CD8-positive, alpha-beta memory T cell (primary cell): Measurements from ENCODE around the gene KRTAP12-2. TPM values are rescaled to one million over a fixed set of nuclear protein-coding genes. Genes with fewer than 3 reads are reported as not detected.
"Not testable (repeated sequence)": the region's sequence is repeated elsewhere in the genome, so short reads cannot be mapped to it uniquely, and the experiment has no call there.

Experiments
- CTCF ChIA-PET: fragments of 350-600 bp; sonication (Branson Sonifier 250); formaldehyde crosslinking; loops from one replicate; lab custom pipeline; 2021; ENCODE audit warnings: antibody characterized with exemption; lab: Charles Lee
- POLR2A ChIA-PET: fragments of 350-600 bp; sonication (Branson Sonifier 250); formaldehyde crosslinking; loops from one replicate; lab custom pipeline; 2021; ENCODE audit warnings: antibody characterized with exemption; lab: Charles Lee
- DNase-seq, 5 donors: peaks; one replicate each; pipeline versions ENCODE4 v3.0.0 to v3.0.0-alpha.2; 2020 to 2022; ENCODE audit warnings: mixed read lengths in 1 of 5
- H3K27ac ChIP-seq: one replicate; pipeline ENCODE4 v1.7.0; 2013; ENCODE audit warnings: low read depth, mild to moderate bottlenecking, low read length, moderate library complexity
- H3K27me3 ChIP-seq: 2 replicates; pipeline ENCODE4 v1.7.0; 2013; ENCODE audit warnings: low read length, mild to moderate bottlenecking; ENCODE audit not compliant: insufficient read depth, poor library complexity, severe bottlenecking
- H3K36me3 ChIP-seq: 2 replicates; pipeline ENCODE4 v1.7.0; 2013; ENCODE audit warnings: mild to moderate bottlenecking, low read length, moderate library complexity; ENCODE audit not compliant: insufficient read depth
- H3K4me1 ChIP-seq: 2 replicates; pipeline ENCODE4 v1.7.0; 2013; ENCODE audit warnings: mild to moderate bottlenecking, low read length, moderate library complexity; ENCODE audit not compliant: insufficient read depth
- H3K4me3 ChIP-seq: 2 replicates; pipeline ENCODE4 v1.7.0; 2013; ENCODE audit warnings: mild to moderate bottlenecking, low read length
- H3K9me3 ChIP-seq: 2 replicates; pipeline ENCODE4 v1.7.0; 2013; ENCODE audit warnings: mild to moderate bottlenecking, low read length
- H3K27ac Mint-ChIP-seq, 8 donors: one replicate each; pipeline ENCODE4 v1.8.0; 2020 to 2021; ENCODE audit warnings: mixed read lengths in 8 of 8, mild to moderate bottlenecking in 6 of 8, inconsistent platforms in 3 of 8, moderate library complexity in 3 of 8
- H3K27me3 Mint-ChIP-seq, 2 donors: one replicate each; pipeline ENCODE4 v1.8.0; 2020 to 2021; ENCODE audit warnings: mixed read lengths in 2 of 2, mild to moderate bottlenecking in 1 of 2, moderate library complexity in 1 of 2
- H3K36me3 Mint-ChIP-seq, 3 donors: one replicate each; pipeline ENCODE4 v1.8.0; 2020 to 2021; ENCODE audit warnings: mixed read lengths in 3 of 3, inconsistent platforms in 1 of 3, mild to moderate bottlenecking in 1 of 3
- H3K4me1 Mint-ChIP-seq, 3 donors: one replicate each; pipeline ENCODE4 v1.8.0; 2020 to 2021; ENCODE audit warnings: mixed read lengths in 3 of 3, inconsistent platforms in 1 of 3, mild to moderate bottlenecking in 1 of 3
- H3K4me3 Mint-ChIP-seq, 7 donors: one replicate each; pipeline ENCODE4 v1.8.0; 2020 to 2021; ENCODE audit warnings: mixed read lengths in 7 of 7, mild to moderate bottlenecking in 6 of 7, moderate library complexity in 4 of 7, inconsistent platforms in 2 of 7
- H3K9me3 Mint-ChIP-seq, 5 donors: one replicate each; pipeline ENCODE4 v1.8.0; 2020 to 2022; ENCODE audit warnings: mixed read lengths in 5 of 5, mild to moderate bottlenecking in 3 of 5, moderate library complexity in 2 of 5, inconsistent platforms in 1 of 5
- polyA plus RNA-seq: library from polyadenylated mRNA; unstranded; fragments of 300-500 nt; fragmentation: Illumina TruSeq; gene quantifications from one replicate; pipeline ENCODE4 v1.2.3, GENCODE V29; 2021
- total RNA-seq, 2 experiments: library from RNA; stranded (reverse); gene quantifications; one replicate each; pipeline ENCODE4 v1.2.3, GENCODE V29; 2021

KRTAP12-2 gene
- total and polyA plus RNA-seq, 3 experiments from 2014 or later, result not detected

GRCh38 chr21:44677881-44678280 is 11.2 kb upstream of the KRTAP12-2 start:
- Histone ChIP-seq H3K27me3 (no peaks in the 10 kb centered on the region), H3K27ac (no peak overlapping the region), H3K9me3 (no peaks in the 10 kb centered on the region), H3K4me1 (no peaks in the 10 kb centered on the region), H3K4me3 (no peak overlapping the region), H3K36me3 (no peaks in the 10 kb centered on the region)
- Mint-ChIP-seq H3K9me3 (peaks cover 5 to 15% (median 12%) of the 10 kb centered on the region in 5 donors), H3K4me3 (no peak overlapping the region), H3K36me3 (peaks cover 0 to 28% (median 1%) of the 10 kb centered on the region in 3 donors), H3K27me3 (peaks cover 1 to 4% of the 10 kb centered on the region in 2 donors), H3K27ac (no peak overlapping the region), H3K4me1 (peaks cover 0 to 1% (median 0%) of the 10 kb centered on the region in 3 donors)
- ChIA-PET CTCF (no interaction called here), POLR2A (no interaction called here)
- DNase-seq, result no peak

- POLR2A ChIA-PET, result no interaction called here
- no peak overlapping the region for H3K4me3 ChIP-seq
- DNase-seq, result no peak
- Mint-ChIP-seq H3K36me3 (peaks cover 0 to 39% (median 3%) of the 10 kb centered on the region in 3 donors), H3K4me3 (no peak overlapping the region), H3K27ac (no peak overlapping the region), H3K9me3 (peaks cover 14 to 35% (median 29%) of the 10 kb centered on the region in 5 donors), H3K4me1 (peaks cover 0 to 1% (median 0%) of the 10 kb centered on the region in 3 donors), H3K27me3 (peaks cover 1 to 6% of the 10 kb centered on the region in 2 donors)
- no peak overlapping the region for H3K27ac ChIP-seq
- CTCF ChIA-PET, result no interaction called here
- no peaks in the 10 kb centered on the region for H3K36me3 ChIP-seq
- no peaks in the 10 kb centered on the region for H3K4me1 ChIP-seq
- H3K27me3 ChIP-seq, result no peaks in the 10 kb centered on the region
- no peaks in the 10 kb centered on the region for H3K9me3 ChIP-seq
Measured at GRCh38 chr21:44671911-44672310, 5.2 kb upstream of the KRTAP12-2 start.

GRCh38 chr21:44670642-44671432 is 4.1 kb upstream of the KRTAP12-2 start:
- Histone ChIP-seq H3K36me3 (no peaks in the 10 kb centered on the region), H3K9me3 (no peaks in the 10 kb centered on the region), H3K27me3 (no peaks in the 10 kb centered on the region), H3K4me3 (no peak overlapping the region), H3K4me1 (no peaks in the 10 kb centered on the region), H3K27ac (no peak overlapping the region)
- POLR2A ChIA-PET, result no interaction called here
- Mint-ChIP-seq H3K9me3 (peaks cover 14 to 35% (median 29%) of the 10 kb centered on the region in 5 donors), H3K4me1 (peaks cover 0 to 1% (median 0%) of the 10 kb centered on the region in 3 donors), H3K36me3 (peaks cover 0 to 38% (median 3%) of the 10 kb centered on the region in 3 donors), H3K27me3 (peaks cover 4 to 6% of the 10 kb centered on the region in 2 donors), H3K4me3 (no peak overlapping the region), H3K27ac (peak overlapping the region in 1 of 8 donors; percentile 54)
- no peak for DNase-seq
- CTCF ChIA-PET, result no interaction called here

GRCh38 chr21:44667612-44668011 is 885 bp upstream of the KRTAP12-2 start:
- no peaks in the 10 kb centered on the region for H3K4me1 Mint-ChIP-seq
- Histone ChIP-seq H3K27me3 (no peaks in the 10 kb centered on the region), H3K4me3 (no peak overlapping the region), H3K4me1 (no peaks in the 10 kb centered on the region), H3K9me3 (no peaks in the 10 kb centered on the region), H3K27ac (no peak overlapping the region), H3K36me3 (no peaks in the 10 kb centered on the region)
- peaks cover 0 to 21% (median under 1%) of the 10 kb centered on the region in 3 donors for H3K36me3 Mint-ChIP-seq
- ChIA-PET CTCF (no interaction called here), POLR2A (interaction anchor here (0.7 kb wide), 1 partner anchor 30 kb away, joined by 5 read pairs; no protein-coding TSS in a partner anchor)
- H3K4me3 Mint-ChIP-seq, result no peak overlapping the region
- no peak overlapping the region for H3K27ac Mint-ChIP-seq
- H3K27me3 Mint-ChIP-seq, result peaks cover 4 to 6% of the 10 kb centered on the region in 2 donors
- no peak for DNase-seq
- peaks cover 6 to 27% (median 16%) of the 10 kb centered on the region in 5 donors for H3K9me3 Mint-ChIP-seq

- ChIA-PET CTCF (no interaction called here), POLR2A (no interaction called here)
- no peaks in the 10 kb centered on the region for H3K27me3 ChIP-seq
- H3K4me3 Mint-ChIP-seq, result no peak overlapping the region
- no peak overlapping the region for H3K27ac ChIP-seq
- H3K27ac Mint-ChIP-seq, result no peak overlapping the region
- H3K4me1 Mint-ChIP-seq, result peaks cover 6 to 8% (median 7%) of the 10 kb centered on the region in 3 donors
- no peaks in the 10 kb centered on the region for H3K36me3 ChIP-seq
- H3K9me3 Mint-ChIP-seq, result peaks cover 0 to 18% (median 7%) of the 10 kb centered on the region in 5 donors
- peaks cover 4% of the 10 kb centered on the region for H3K4me1 ChIP-seq
- no peak overlapping the region for H3K4me3 ChIP-seq
- H3K9me3 ChIP-seq, result no peaks in the 10 kb centered on the region
- peaks cover 0 to 24% (median 6%) of the 10 kb centered on the region in 3 donors for H3K36me3 Mint-ChIP-seq
- no peak for DNase-seq
- H3K27me3 Mint-ChIP-seq, result peaks cover 4 to 6% of the 10 kb centered on the region in 2 donors
Measured at GRCh38 chr21:44664691-44665090, 2.0 kb downstream of the KRTAP12-2 start.

GRCh38 chr21:44661567-44661966 is 5.2 kb downstream of the KRTAP12-2 start:
- DNase-seq, H3K4me3 Mint-ChIP-seq, H3K9me3 ChIP-seq, H3K36me3 ChIP-seq, POLR2A ChIA-PET, CTCF ChIA-PET, H3K27me3 ChIP-seq, H3K4me3 ChIP-seq, H3K27ac ChIP-seq, H3K27me3 Mint-ChIP-seq: not testable (repeated sequence)
- Mint-ChIP-seq H3K4me1 (peaks cover 38 to 39% (median 38%) of the 10 kb centered on the region in 3 donors), H3K9me3 (peaks cover 4 to 22% (median 12%) of the 10 kb centered on the region in 5 donors), H3K27ac (peak overlapping the region in 1 of 8 donors; percentile 6), H3K36me3 (peaks cover 7 to 20% (median 8%) of the 10 kb centered on the region in 3 donors)
- H3K4me1 ChIP-seq, result peaks cover 34% of the 10 kb centered on the region

GRCh38 chr21:44658913-44659595 is 7.7 kb downstream of the KRTAP12-2 start:
- no peaks in the 10 kb centered on the region for H3K27me3 ChIP-seq
- H3K4me1 ChIP-seq, result peaks cover 59% of the 10 kb centered on the region

More at GRCh38 chr21:44658913-44659595, 7.7 kb downstream of the KRTAP12-2 start:
- POLR2A ChIA-PET, result interaction anchor here (1.8 kb wide), 1 partner anchor 40 kb away, joined by 23 read pairs; no protein-coding TSS in a partner anchor
- Histone ChIP-seq H3K27ac (peak overlapping the region; percentile 67), H3K9me3 (peaks cover 9% of the 10 kb centered on the region), H3K36me3 (no peaks in the 10 kb centered on the region), H3K4me3 (peak overlapping the region; percentile 38)
- CTCF ChIA-PET, result interaction anchor here (0.9 to 2.1 kb wide), 4 partner anchors 10 to 149 kb away, joined by 3 to 7 read pairs (median 5); no protein-coding TSS in a partner anchor
- peak overlapping the region; percentile 37 to 85 (median 71) for H3K4me3 Mint-ChIP-seq
- peaks cover 8 to 31% (median 22%) of the 10 kb centered on the region in 5 donors for H3K9me3 Mint-ChIP-seq
- peaks cover 0 to 6% of the 10 kb centered on the region in 2 donors for H3K27me3 Mint-ChIP-seq
- H3K4me1 Mint-ChIP-seq, result peaks cover 58 to 63% (median 60%) of the 10 kb centered on the region in 3 donors
- DNase-seq, result peak in 2 of 5 donors; percentile 45 to 62
- peaks cover 8 to 22% (median 13%) of the 10 kb centered on the region in 3 donors for H3K36me3 Mint-ChIP-seq
- peak overlapping the region; percentile 91 to 99 (median 96) for H3K27ac Mint-ChIP-seq
